Measurements from ENCODE around the gene TUBB6. TPM values are rescaled to one million over a fixed set of nuclear protein-coding genes. Genes with fewer than 3 reads are reported as not detected.

The TUBB6 gene
- total RNA-seq, 1 donor from 2014 or later = 57.2 TPM

Other genes with a start within 250 kb of the TUBB6 start
- gene ANKRD62, start 214.4 kb upstream of the TUBB6 start, total RNA-seq = not detected
- not detected for gene CIDEA, start 53.9 kb upstream of the TUBB6 start, total RNA-seq
- 39.2 TPM for gene AFG3L2, start 69.0 kb downstream of the TUBB6 start, total RNA-seq
- 3.5 TPM for gene PRELID3A, start 99.7 kb downstream of the TUBB6 start, total RNA-seq